ENCODE data around the gene OXT. TPM values are rescaled to one million over a fixed set of nuclear protein-coding genes. Genes with fewer than 3 reads are reported as not detected.

The OXT gene
- total RNA-seq, 1 donor from 2014 or later: not detected

- TF ChIP-seq CTCF (IDR thresholded peaks at IDR 0.05; ENCODE audit: borderline replicate concordance): no peak
- intact Hi-C loops (cut with micrococcal nuclease): no loop called here
- Histone ChIP-seq H3K9me3 (replicated peaks) (no peaks in the 10 kb centered on the region), H3K4me3 (no peak overlapping the region), H3K27ac (replicated peaks) (peak overlapping the region; percentile 52), H3K27me3 (ENCODE audit: low read depth) (no peaks in the 10 kb centered on the region), H3K4me1 (peaks cover 11% of the 10 kb centered on the region), H3K36me3 (peaks cover 64% of the 10 kb centered on the region)
- no peak for DNase-seq
Measured at GRCh38 chr20:3032624-3033023, 38.8 kb upstream of the OXT start.

- intact Hi-C loops (cut with micrococcal nuclease): no loop called here
- Histone ChIP-seq H3K36me3 (peaks cover 58% of the 10 kb centered on the region), H3K4me1 (peaks cover 17% of the 10 kb centered on the region), H3K27ac (replicated peaks) (no peak overlapping the region), H3K9me3 (replicated peaks) (no peaks in the 10 kb centered on the region), H3K4me3 (no peak overlapping the region), H3K27me3 (ENCODE audit: low read depth) (no peaks in the 10 kb centered on the region)
- DNase-seq: no peak
- no peak for TF ChIP-seq CTCF (IDR thresholded peaks at IDR 0.05; ENCODE audit: borderline replicate concordance)
Measured at GRCh38 chr20:3037654-3038053, 33.8 kb upstream of the OXT start.

GRCh38 chr20:3038454-3038853 lies 33.0 kb upstream of the OXT start:
- intact Hi-C loops (cut with micrococcal nuclease): no loop called here
- H3K4me3 ChIP-seq: no peak overlapping the region
- TF ChIP-seq CTCF (IDR thresholded peaks at IDR 0.05; ENCODE audit: borderline replicate concordance): no peak
- peaks cover 58% of the 10 kb centered on the region for H3K36me3 ChIP-seq
- H3K27ac ChIP-seq (replicated peaks): no peak overlapping the region
- no peaks in the 10 kb centered on the region for H3K27me3 ChIP-seq (ENCODE audit: low read depth)
- H3K4me1 ChIP-seq: peaks cover 17% of the 10 kb centered on the region
- DNase-seq: no peak
- H3K9me3 ChIP-seq (replicated peaks): no peaks in the 10 kb centered on the region

- H3K36me3 ChIP-seq: peaks cover 58% of the 10 kb centered on the region
Measured at GRCh38 chr20:3039426-3039825, 32.0 kb upstream of the OXT start.

GRCh38 chr20:3040086-3040485 lies 31.3 kb upstream of the OXT start:
- no peak for DNase-seq
- Histone ChIP-seq H3K4me1 (peaks cover 23% of the 10 kb centered on the region), H3K36me3 (peaks cover 55% of the 10 kb centered on the region), H3K27me3 (ENCODE audit: low read depth) (no peaks in the 10 kb centered on the region), H3K9me3 (replicated peaks) (no peaks in the 10 kb centered on the region), H3K27ac (replicated peaks) (no peak overlapping the region), H3K4me3 (no peak overlapping the region)
- intact Hi-C loops (cut with micrococcal nuclease): no loop called here
- TF ChIP-seq CTCF (IDR thresholded peaks at IDR 0.05; ENCODE audit: borderline replicate concordance): no peak

More at GRCh38 chr20:3039426-3039825, 32.0 kb upstream of the OXT start:
- intact Hi-C loops (cut with micrococcal nuclease): no loop called here
- TF ChIP-seq CTCF (IDR thresholded peaks at IDR 0.05; ENCODE audit: borderline replicate concordance): no peak
- H3K4me3 ChIP-seq: no peak overlapping the region
- no peaks in the 10 kb centered on the region for H3K9me3 ChIP-seq (replicated peaks)
- no peak overlapping the region for H3K27ac ChIP-seq (replicated peaks)
- H3K4me1 ChIP-seq: peaks cover 17% of the 10 kb centered on the region
- no peaks in the 10 kb centered on the region for H3K27me3 ChIP-seq (ENCODE audit: low read depth)
- DNase-seq: no peak

Data from left ventricle myocardium inferior (tissue), 1 donor.